Natural killer cell treated with Interleukin-12 subunit alpha and Interleukin-12 subunit beta and Interleukin-15 and Interleukin-18, amount 100 ng/mL, for 72 hours (primary cell): Measurements from ENCODE around the gene HIPK2. TPM values are rescaled to one million over a fixed set of nuclear protein-coding genes. Genes with fewer than 3 reads are reported as not detected.

Experiments used
- ATAC-seq, 2 donors: fragments of 150-1000 bp; cut with Tn5 transposase in 1 of 2; sonication (Bioruptor Pico), chemical (Tn5 transposase) in 1 of 2; 2 replicates each; pipeline ENCODE4 v1.10.0; 2021
- DNase-seq: peaks from one replicate; pipeline ENCODE4 v3.0.0; 2022; ENCODE audit warnings: low spot score
- H3K27ac Mint-ChIP-seq, 2 donors: 1 replicate in 1 of 2; 2 replicates in 1 of 2; pipeline ENCODE4 v1.8.0; 2022; ENCODE audit warnings: mixed read lengths in 2 of 2, mild to moderate bottlenecking in 1 of 2, moderate library complexity in 1 of 2
- H3K27me3 Mint-ChIP-seq, 2 donors: 1 replicate in 1 of 2; 2 replicates in 1 of 2; pipeline ENCODE4 v1.8.0; 2022; ENCODE audit warnings: mixed read lengths in 2 of 2
- H3K36me3 Mint-ChIP-seq: one replicate; pipeline ENCODE4 v1.8.0; 2022; ENCODE audit warnings: mixed read lengths
- H3K4me1 Mint-ChIP-seq, 2 donors: 1 replicate in 1 of 2; 2 replicates in 1 of 2; pipeline ENCODE4 v1.8.0; 2022; ENCODE audit warnings: low read depth in 2 of 2, mixed read lengths in 2 of 2, mild to moderate bottlenecking in 1 of 2
- H3K4me3 Mint-ChIP-seq: one replicate; pipeline ENCODE4 v1.8.0; 2022; ENCODE audit warnings: mixed read lengths
- H3K9me3 Mint-ChIP-seq: 2 replicates; pipeline ENCODE4 v1.8.0; 2022; ENCODE audit warnings: mixed read lengths
- total RNA-seq, 2 donors: library from RNA; stranded (reverse); gene quantifications; one replicate each; pipeline ENCODE4 v1.2.3, GENCODE V29; 2022

HIPK2 gene
- total RNA-seq, 2 donors from 2014 or later, result 152 to 245 TPM

GRCh38 chr7:139743267-139743966 lies 34.4 kb downstream of the HIPK2 start:
- Mint-ChIP-seq H3K27ac (peak overlapping the region in 1 of 2 donors; percentile 43), H3K4me1 (peaks cover 67 to 80% of the 10 kb centered on the region in 2 donors), H3K9me3 (no peaks in the 10 kb centered on the region), H3K36me3 (peaks cover 1% of the 10 kb centered on the region), H3K27me3 (no peaks in the 10 kb centered on the region), H3K4me3 (no peak overlapping the region)
- ATAC-seq, result no peak
- no peak for DNase-seq

DNA sequence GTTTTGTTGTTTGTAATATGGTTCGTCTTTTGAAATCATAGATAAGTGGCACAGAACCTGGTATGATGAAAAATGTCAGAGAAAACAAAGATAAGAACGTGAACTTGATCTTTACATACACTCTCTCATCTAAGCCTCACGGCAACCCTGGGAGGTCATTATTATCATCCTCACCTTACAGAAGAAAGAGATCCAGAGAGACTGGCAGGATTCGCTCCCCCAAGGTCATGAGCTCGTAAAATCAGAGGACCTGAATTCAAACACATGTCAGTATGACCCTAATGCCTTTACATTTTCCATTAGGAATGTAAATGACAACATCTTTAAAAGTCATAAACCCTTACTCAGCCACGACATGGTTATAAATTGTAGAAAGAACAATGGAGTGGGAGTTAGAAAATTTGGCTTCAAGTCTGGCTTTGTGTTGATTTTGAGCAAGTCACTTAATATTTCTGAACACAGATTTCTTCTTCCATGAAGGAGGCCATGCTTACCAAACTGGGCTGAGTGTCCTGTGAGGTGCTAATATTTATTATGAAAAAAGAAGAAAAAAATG lies 35.9 kb downstream of the HIPK2 start:
- peak overlapping the region in 1 of 2 donors; percentile 43 for H3K27ac Mint-ChIP-seq

GRCh38 chr7:139741239-139741638 lies 36.6 kb downstream of the HIPK2 start:
- DNase-seq (no peak), ATAC-seq (no peak)
- peak overlapping the region in 1 of 2 donors; percentile 43 for H3K27ac Mint-ChIP-seq
- H3K36me3 Mint-ChIP-seq, result peaks cover 9% of the 10 kb centered on the region
- no peaks in the 10 kb centered on the region for H3K9me3 Mint-ChIP-seq
- H3K27me3 Mint-ChIP-seq, result no peaks in the 10 kb centered on the region
- peaks cover 76 to 84% of the 10 kb centered on the region in 2 donors for H3K4me1 Mint-ChIP-seq
- no peak overlapping the region for H3K4me3 Mint-ChIP-seq

More for the DNA sequence above, 35.9 kb downstream of the HIPK2 start:
- H3K4me3 Mint-ChIP-seq, result no peak overlapping the region
- H3K36me3 Mint-ChIP-seq, result peaks cover 7% of the 10 kb centered on the region
- no peak for DNase-seq
- no peaks in the 10 kb centered on the region for H3K9me3 Mint-ChIP-seq
- no peak for ATAC-seq
- no peaks in the 10 kb centered on the region for H3K27me3 Mint-ChIP-seq
- peaks cover 76 to 86% of the 10 kb centered on the region in 2 donors for H3K4me1 Mint-ChIP-seq

DNA sequence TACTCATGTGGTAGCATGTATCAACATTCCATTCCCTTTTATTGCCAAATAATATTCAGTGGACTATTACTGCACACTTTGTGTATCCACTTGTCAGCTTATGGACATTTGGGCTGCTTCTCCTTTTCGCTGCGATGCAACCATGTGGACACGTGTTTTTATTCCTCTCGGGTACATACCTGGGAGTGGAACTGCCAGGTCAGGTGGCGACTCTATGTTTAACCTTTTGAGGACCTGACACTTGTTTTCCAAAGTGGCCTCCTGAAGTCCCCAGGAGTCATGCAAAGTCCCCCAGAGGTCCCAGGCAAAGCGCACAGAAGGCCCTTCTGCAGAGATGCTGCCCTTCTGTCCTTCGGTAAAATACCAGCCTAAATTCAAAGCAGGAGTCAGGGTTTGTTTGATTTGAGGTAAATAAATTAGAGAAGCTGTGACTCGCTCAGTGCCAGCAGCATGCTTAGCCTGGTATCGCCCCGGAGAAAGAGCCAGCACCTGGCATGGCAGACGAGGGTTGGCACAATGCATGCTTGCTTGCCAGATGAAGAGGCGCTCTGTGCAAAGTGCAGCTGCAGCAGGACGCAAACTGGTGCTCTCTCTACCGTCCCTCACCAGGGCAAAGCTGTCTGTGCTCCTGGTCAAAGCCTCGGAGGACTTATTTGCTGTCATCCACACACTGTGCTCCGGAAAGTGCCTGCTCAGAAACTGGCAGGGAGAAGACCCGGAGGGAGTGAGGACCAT lies 37.8 kb downstream of the HIPK2 start:
- Mint-ChIP-seq H3K4me1 (peaks cover 78 to 83% of the 10 kb centered on the region in 2 donors), H3K36me3 (peaks cover 14% of the 10 kb centered on the region), H3K4me3 (no peak overlapping the region), H3K9me3 (no peaks in the 10 kb centered on the region), H3K27me3 (no peaks in the 10 kb centered on the region), H3K27ac (peak overlapping the region in 1 of 2 donors; percentile 41)
- ATAC-seq, result no peak
- DNase-seq, result no peak

- H3K4me3 Mint-ChIP-seq, result peak overlapping the region; percentile 3
- DNase-seq (no peak), ATAC-seq (no peak)
- no peaks in the 10 kb centered on the region for H3K27me3 Mint-ChIP-seq
- H3K27ac Mint-ChIP-seq, result peak overlapping the region; percentile 60 to 74
- H3K4me1 Mint-ChIP-seq, result peaks cover 72 to 80% of the 10 kb centered on the region in 2 donors
- no peaks in the 10 kb centered on the region for H3K9me3 Mint-ChIP-seq
- H3K36me3 Mint-ChIP-seq, result peaks cover 14% of the 10 kb centered on the region
Observed at GRCh38 chr7:139738772-139739171, 39.0 kb downstream of the HIPK2 start.

GRCh38 chr7:139738101-139738489 lies 39.7 kb downstream of the HIPK2 start:
- Mint-ChIP-seq H3K36me3 (peaks cover 14% of the 10 kb centered on the region), H3K4me1 (peaks cover 67 to 76% of the 10 kb centered on the region in 2 donors), H3K4me3 (peak overlapping the region; percentile 3), H3K27ac (peak overlapping the region; percentile 60 to 74), H3K27me3 (no peaks in the 10 kb centered on the region), H3K9me3 (no peaks in the 10 kb centered on the region)
- no peak for ATAC-seq
- no peak for DNase-seq

- H3K4me1 Mint-ChIP-seq, result peaks cover 67 to 75% of the 10 kb centered on the region in 2 donors
- H3K9me3 Mint-ChIP-seq, result no peaks in the 10 kb centered on the region
- no peaks in the 10 kb centered on the region for H3K27me3 Mint-ChIP-seq
- peak overlapping the region; percentile 60 to 74 for H3K27ac Mint-ChIP-seq
- peaks cover 14% of the 10 kb centered on the region for H3K36me3 Mint-ChIP-seq
- DNase-seq (no peak), ATAC-seq (no peak)
- peak overlapping the region; percentile 34 for H3K4me3 Mint-ChIP-seq
Observed at GRCh38 chr7:139737221-139738100, 40.3 kb downstream of the HIPK2 start.

GRCh38 chr7:139735912-139736595 lies 41.7 kb downstream of the HIPK2 start:
- H3K4me1 Mint-ChIP-seq, result peaks cover 75 to 78% of the 10 kb centered on the region in 2 donors

DNA sequence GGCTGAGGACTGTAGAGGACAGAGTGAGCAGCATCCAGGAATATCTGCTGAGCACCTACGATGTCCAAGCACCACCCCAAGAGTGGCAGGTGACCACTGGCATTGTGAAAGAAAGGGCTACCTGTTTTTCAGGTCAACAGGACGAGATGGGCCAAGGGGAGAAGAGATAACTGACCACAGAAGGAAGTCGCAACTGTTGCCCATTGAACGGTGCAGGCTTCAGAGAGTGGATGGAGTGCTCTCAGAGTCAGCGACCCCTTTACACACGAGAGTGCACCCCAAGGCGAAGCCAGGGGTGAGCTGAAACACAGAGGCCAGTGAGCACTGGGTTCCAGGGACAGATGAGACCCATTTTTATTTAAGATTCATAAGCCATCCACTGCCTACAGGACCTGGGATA lies 42.3 kb downstream of the HIPK2 start:
- DNase-seq, result no peak
- H3K4me3 Mint-ChIP-seq, result peak overlapping the region; percentile 70
- ATAC-seq, result no peak
- H3K27ac Mint-ChIP-seq, result peak overlapping the region; percentile 76 to 78
- no peaks in the 10 kb centered on the region for H3K27me3 Mint-ChIP-seq
- H3K4me1 Mint-ChIP-seq, result peaks cover 79 to 81% of the 10 kb centered on the region in 2 donors
- no peaks in the 10 kb centered on the region for H3K9me3 Mint-ChIP-seq
- H3K36me3 Mint-ChIP-seq, result peaks cover 20% of the 10 kb centered on the region

More at GRCh38 chr7:139735912-139736595, 41.7 kb downstream of the HIPK2 start:
- Mint-ChIP-seq H3K36me3 (peaks cover 20% of the 10 kb centered on the region), H3K27me3 (no peaks in the 10 kb centered on the region), H3K27ac (peak overlapping the region; percentile 76 to 78), H3K9me3 (no peaks in the 10 kb centered on the region), H3K4me3 (peak overlapping the region; percentile 70)
- DNase-seq, result no peak
- ATAC-seq, result peak in 1 of 2 donors; percentile 44

GRCh38 chr7:139734395-139734794 lies 43.4 kb downstream of the HIPK2 start:
- H3K27ac Mint-ChIP-seq, result peak overlapping the region; percentile 27 to 78
- peaks cover 20% of the 10 kb centered on the region for H3K36me3 Mint-ChIP-seq
- no peaks in the 10 kb centered on the region for H3K27me3 Mint-ChIP-seq

GRCh38 chr7:139733751-139734150 lies 44.0 kb downstream of the HIPK2 start:
- H3K36me3 Mint-ChIP-seq, result peaks cover 24% of the 10 kb centered on the region
- no peak overlapping the region for H3K4me3 Mint-ChIP-seq
- H3K27ac Mint-ChIP-seq, result peak overlapping the region in 1 of 2 donors; percentile 27
- no peak for ATAC-seq
- peaks cover 79 to 83% of the 10 kb centered on the region in 2 donors for H3K4me1 Mint-ChIP-seq
- H3K27me3 Mint-ChIP-seq, result no peaks in the 10 kb centered on the region
- no peak for DNase-seq
- no peaks in the 10 kb centered on the region for H3K9me3 Mint-ChIP-seq

More at GRCh38 chr7:139734395-139734794, 43.4 kb downstream of the HIPK2 start:
- H3K4me3 Mint-ChIP-seq, result no peak overlapping the region
- no peak for DNase-seq
- H3K4me1 Mint-ChIP-seq, result peaks cover 75 to 80% of the 10 kb centered on the region in 2 donors
- no peak for ATAC-seq
- no peaks in the 10 kb centered on the region for H3K9me3 Mint-ChIP-seq

- H3K9me3 Mint-ChIP-seq, result no peaks in the 10 kb centered on the region
- peaks cover 20% of the 10 kb centered on the region for H3K36me3 Mint-ChIP-seq
- peak overlapping the region; percentile 36 for H3K4me3 Mint-ChIP-seq
- H3K27me3 Mint-ChIP-seq, result no peaks in the 10 kb centered on the region
- peaks cover 69 to 77% of the 10 kb centered on the region in 2 donors for H3K4me1 Mint-ChIP-seq
- DNase-seq (no peak), ATAC-seq (peak in 1 of 2 donors; percentile 48)
- peak overlapping the region; percentile 55 to 95 for H3K27ac Mint-ChIP-seq
Observed at GRCh38 chr7:139732471-139733167, 45.2 kb downstream of the HIPK2 start.
